Measurements from ENCODE around the gene POMT1. TPM values are rescaled to one million over a fixed set of nuclear protein-coding genes. Genes with fewer than 3 reads are reported as not detected.
"Not testable (repeated sequence)": the region's sequence is repeated elsewhere in the genome, so short reads cannot be mapped to it uniquely, and the experiment has no call there.

POMT1 gene
- total RNA-seq, 1 experiment from 2014 or later: 34.1 TPM

- no CpG with 5 or more reads among the region's 8 CpGs for WGBS (ENCODE audit: extremely low coverage, insufficient read length, low lambda C conversion rate)
- H3K23ac ChIP-seq (ENCODE audit: insufficient read length, low read depth, low read length); H3K9ac ChIP-seq (ENCODE audit: extremely low read depth, insufficient read length, low read length); DNase-seq; H2BK5ac ChIP-seq (ENCODE audit: insufficient read length, low read length); H3K4me1 ChIP-seq (ENCODE audit: insufficient read depth, low read length); H2AK5ac ChIP-seq (ENCODE audit: insufficient read length, low read length); H2BK15ac ChIP-seq (ENCODE audit: low read depth, low read length); H3K23me2 ChIP-seq (ENCODE audit: insufficient read length, low read depth, low read length, poor library complexity, severe bottlenecking); H3K27ac ChIP-seq (ENCODE audit: insufficient read length, low read depth, low read length); H3K27ac Mint-ChIP-seq; H3K4me1 Mint-ChIP-seq; H3K4me2 ChIP-seq (ENCODE audit: insufficient read depth, insufficient read length, low read length); H2BK20ac ChIP-seq (ENCODE audit: low read depth, low read length, poor library complexity, severe bottlenecking); H3T11ph ChIP-seq (ENCODE audit: low read length); H3K18ac ChIP-seq (ENCODE audit: insufficient read length, low read depth, low read length); H3K14ac ChIP-seq (ENCODE audit: insufficient read depth, low read length); H4K20me1 ChIP-seq (ENCODE audit: control insufficient read depth, insufficient read depth, insufficient read length); H3K79me2 ChIP-seq (ENCODE audit: insufficient read depth, low read length); H3K79me1 ChIP-seq (ENCODE audit: insufficient read depth, low read depth, low read length, poor library complexity, severe bottlenecking); H2BK12ac ChIP-seq (ENCODE audit: insufficient read length, low read depth, low read length); H4K91ac ChIP-seq (ENCODE audit: insufficient read length, low read depth, low read length); H3K56ac ChIP-seq (ENCODE audit: insufficient read length, low read depth, low read length); H4K5ac ChIP-seq (ENCODE audit: insufficient read length, low read depth, low read length); H2AFZ ChIP-seq (ENCODE audit: low read length); H3K4ac ChIP-seq (ENCODE audit: low read depth, low read length); H3K27me3 ChIP-seq (ENCODE audit: insufficient read depth, low read length); H4K8ac ChIP-seq (replicated peaks; ENCODE audit: insufficient read length, low read depth, low read length); H3K9me3 ChIP-seq (ENCODE audit: control insufficient read depth, low read depth, low read length); H3K4me3 Mint-ChIP-seq; H2BK120ac ChIP-seq (ENCODE audit: low read depth, low read length, poor library complexity, severe bottlenecking): not testable (repeated sequence)
- Mint-ChIP-seq H3K9me3 (peaks cover 34 to 35% of the 10 kb centered on the region in 2 experiments), H3K27me3 (ENCODE audit: low read depth) (peaks cover 72% of the 10 kb centered on the region), H3K36me3 (ENCODE audit: insufficient read depth in 1 of 3, low read depth in 3 of 3) (peaks cover 2 to 20% (median 12%) of the 10 kb centered on the region in 3 experiments; a peak in 6 of 7 replicates)
Measured at GRCh38 chr9:131550465-131550864, 47.7 kb downstream of the POMT1 start.

Measured in H9 (cell line).